ENCODE data around the gene SCNN1A. TPM values are rescaled to one million over a fixed set of nuclear protein-coding genes. Genes with fewer than 3 reads are reported as not detected.

The SCNN1A gene
- total RNA-seq, 1 experiment from 2014 or later: 118 TPM

DNA sequence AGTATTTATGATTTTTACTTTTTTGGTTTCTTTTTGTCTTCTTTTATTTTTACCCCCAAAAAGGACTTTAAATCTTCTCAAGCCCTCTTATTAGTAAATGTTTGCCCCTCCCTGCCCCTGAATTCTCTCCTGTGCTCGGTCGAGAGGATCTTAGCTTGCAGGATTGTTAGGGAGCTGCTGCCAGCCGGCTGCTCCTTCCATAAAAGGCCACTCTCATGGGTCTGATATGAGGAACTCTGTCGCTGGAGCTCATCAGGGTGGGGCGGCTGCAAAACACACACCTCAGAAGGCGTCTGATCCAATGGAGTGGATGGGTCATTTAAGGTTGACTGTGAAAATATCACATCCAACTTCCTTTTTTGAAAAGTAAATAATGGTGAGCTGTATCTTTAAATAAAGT is 17.1 kb upstream of the SCNN1A start:
- no peak for DNase-seq (ENCODE audit: low read depth, low spot score)
- POLR2A ChIA-PET: interaction anchor here (1.1 kb wide), 1 partner anchor 8 kb away, joined by 4 read pairs; the partner anchor contains the start of gene LTBR

DNA sequence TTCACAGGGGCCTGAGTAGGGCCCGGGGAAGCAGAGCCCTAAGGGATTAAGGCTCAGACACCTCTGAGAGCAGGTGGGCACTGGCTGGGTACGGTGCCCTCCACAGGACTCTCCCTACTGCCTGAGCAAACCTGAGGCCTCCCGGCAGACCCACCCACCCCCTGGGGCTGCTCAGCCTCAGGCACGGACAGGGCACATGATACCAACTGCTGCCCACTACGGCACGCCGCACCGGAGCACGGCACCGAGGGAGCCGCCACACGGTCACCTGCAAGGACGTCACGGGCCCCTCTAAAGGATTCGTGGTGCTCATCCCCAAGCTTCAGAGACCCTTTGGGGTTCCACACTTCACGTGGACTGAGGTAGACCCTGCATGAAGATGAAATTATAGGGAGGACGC is 15.7 kb upstream of the SCNN1A start:
- Histone ChIP-seq H3K27ac (ENCODE audit: low read depth, low read length) (no peak overlapping the region), H3K4me3 (replicated peaks in 1 of 2; ENCODE audit: low read depth in 1 of 2, low read length in 2 of 2) (no peak overlapping the region), H3K36me3 (ENCODE audit: control insufficient read depth in 1 of 2, insufficient read depth in 2 of 2, low read length in 2 of 2) (peaks cover 24 to 43% of the 10 kb centered on the region in 2 experiments; a peak in 3 of 4 replicates), H3K79me2 (ENCODE audit: insufficient read depth, low read length) (peaks cover 25% of the 10 kb centered on the region; the same call in 1 of the 2 replicates), H3K27me3 (ENCODE audit: insufficient read depth, low read length) (no peaks in the 10 kb centered on the region), H3K4me1 (ENCODE audit: control insufficient read depth in 1 of 2, insufficient read depth in 2 of 2, low read length in 2 of 2) (peaks cover 0 to 2% of the 10 kb centered on the region in 2 experiments; a peak in 1 of 4 replicates), H2AFZ (ENCODE audit: low read depth, low read length, poor library complexity, severe bottlenecking) (no peak overlapping the region), H3K9me3 (ENCODE audit: control insufficient read depth in 1 of 2, insufficient read depth in 1 of 2, low read depth in 1 of 2, low read length in 2 of 2) (no peaks in the 10 kb centered on the region), H4K20me1 (ENCODE audit: insufficient read depth) (no peaks in the 10 kb centered on the region), H3K4me2 (ENCODE audit: low read length) (no peak overlapping the region), H3K9ac (ENCODE audit: low read length) (no peak overlapping the region), H3K9me2 (ENCODE audit: insufficient read depth) (no peaks in the 10 kb centered on the region)
- ChIA-PET RAD21 (ENCODE audit: low non-redundant PET in 1 of 2, low total read pairs in 2 of 2, uncharacterized antibody in 2 of 2, unreplicated experiment in 2 of 2) (no interaction called here), CTCF (no interaction called here), POLR2A (no interaction called here)
- intact Hi-C loops (cut with micrococcal nuclease): no loop called here
- BruUV-seq (replicated peaks): no TSS peak
- ATAC-seq (peak; percentile 15; the same call in 1 of the 2 replicates), DNase-seq (ENCODE audit: low read depth, low spot score) (no peak)
- no peak for TF ChIP-seq EZH2 (IDR thresholded peaks at IDR 0.05)
- TF ChIP-seq, protein P1, sequence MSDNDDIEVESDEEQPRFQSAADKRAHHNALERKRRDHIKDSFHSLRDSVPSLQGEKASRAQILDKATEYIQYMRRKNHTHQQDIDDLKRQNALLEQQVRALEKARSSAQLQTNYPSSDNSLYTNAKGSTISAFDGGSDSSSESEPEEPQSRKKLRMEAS (IDR thresholded peaks at IDR 0.05): no peak

More for the DNA sequence above, 17.1 kb upstream of the SCNN1A start:
- BruUV-seq (replicated peaks): no TSS peak
- Histone ChIP-seq H2AFZ (ENCODE audit: low read depth, low read length, poor library complexity, severe bottlenecking) (no peak overlapping the region), H3K4me2 (ENCODE audit: low read length) (no peak overlapping the region), H3K4me3 (replicated peaks in 1 of 2; ENCODE audit: low read depth in 1 of 2, low read length in 2 of 2) (no peak overlapping the region), H3K27me3 (ENCODE audit: insufficient read depth, low read length) (no peaks in the 10 kb centered on the region), H3K4me1 (ENCODE audit: control insufficient read depth in 1 of 2, insufficient read depth in 2 of 2, low read length in 2 of 2) (no peaks in the 10 kb centered on the region), H3K9me2 (ENCODE audit: insufficient read depth) (no peaks in the 10 kb centered on the region), H3K36me3 (ENCODE audit: control insufficient read depth in 1 of 2, insufficient read depth in 2 of 2, low read length in 2 of 2) (peaks cover 12 to 29% of the 10 kb centered on the region in 2 experiments; a peak in 3 of 4 replicates), H4K20me1 (ENCODE audit: insufficient read depth) (no peaks in the 10 kb centered on the region), H3K9me3 (ENCODE audit: control insufficient read depth in 1 of 2, insufficient read depth in 1 of 2, low read depth in 1 of 2, low read length in 2 of 2) (no peaks in the 10 kb centered on the region), H3K79me2 (ENCODE audit: insufficient read depth, low read length) (peaks cover 11% of the 10 kb centered on the region; the same call in 1 of the 2 replicates), H3K27ac (ENCODE audit: low read depth, low read length) (no peak overlapping the region), H3K9ac (ENCODE audit: low read length) (no peak overlapping the region)
- CTCF ChIA-PET: no interaction called here
- intact Hi-C loops (cut with micrococcal nuclease): no loop called here
- TF ChIP-seq SIN3A (IDR thresholded peaks at IDR 0.05; ENCODE audit: low read depth) (no peak), CEBPB (IDR thresholded peaks at IDR 0.05; ENCODE audit: low read depth) (no peak), SRF (IDR thresholded peaks at IDR 0.05; ENCODE audit: low read depth) (no peak), RAD21 (IDR thresholded peaks at IDR 0.05; ENCODE audit: low read depth) (no peak), POLR2A (IDR thresholded peaks at IDR 0.05; ENCODE audit: borderline replicate concordance, extremely low read depth, insufficient read depth, insufficient read length) (no peak)
- ATAC-seq: no peak
- RAD21 ChIA-PET (ENCODE audit: low non-redundant PET in 1 of 2, low total read pairs in 2 of 2, uncharacterized antibody in 2 of 2, unreplicated experiment in 2 of 2): no interaction called here
